GM06990 (cell line): ENCODE results near the gene NYNRIN.

ENCODE experiments used
- DNase-seq: peaks from one replicate; pipeline ENCODE4 v3.0.0-alpha.2; 2011; ENCODE audit not compliant: insufficient read length; ENCODE audit errors: extremely low read depth
- H3K27me3 ChIP-seq: replicated peaks from 2 replicates; pipeline ENCODE4 v1.6.0; 2011; ENCODE audit warnings: low read length; ENCODE audit not compliant: control insufficient read depth, insufficient read depth
- H3K36me3 ChIP-seq: 2 replicates; pipeline ENCODE4 v1.5.1; 2011; ENCODE audit warnings: low read length; ENCODE audit not compliant: control insufficient read depth, insufficient read depth
- H3K4me3 ChIP-seq: replicated peaks from 2 replicates; pipeline ENCODE4 v1.5.1; 2011; ENCODE audit warnings: low read depth, mild to moderate bottlenecking, control low read depth, low read length
- CTCF ChIP-seq: IDR thresholded peaks from 2 replicates; pipeline ENCODE4 v1.5.1; 2011; ENCODE audit warnings: low read length, control low read depth, mild to moderate bottlenecking, inconsistent platforms; ENCODE audit not compliant: insufficient read depth, poor library complexity, severe bottlenecking

Gene NYNRIN

GRCh38 chr14:24422694-24423601 lies 24.1 kb downstream of the NYNRIN start:
- no peaks in the 10 kb centered on the region; the same call in 1 of the 2 replicates for H3K27me3 ChIP-seq
- no peak for DNase-seq
- no peaks in the 10 kb centered on the region for H3K36me3 ChIP-seq
- no peak overlapping the region for H3K4me3 ChIP-seq
- no peak for TF ChIP-seq CTCF

- Histone ChIP-seq H3K36me3 (no peaks in the 10 kb centered on the region), H3K4me3 (no peak overlapping the region), H3K27me3 (no peaks in the 10 kb centered on the region)
- TF ChIP-seq CTCF: no peak
- no peak for DNase-seq
These were observed 26.9 kb downstream of the NYNRIN start for GRCh38 chr14:24425704-24426103.

- no peak overlapping the region for H3K4me3 ChIP-seq
- H3K36me3 ChIP-seq: no peaks in the 10 kb centered on the region
- no peak for DNase-seq
- no peak for TF ChIP-seq CTCF
- H3K27me3 ChIP-seq: no peaks in the 10 kb centered on the region
These were observed 27.5 kb downstream of the NYNRIN start for GRCh38 chr14:24426150-24426911.

- H3K4me3 ChIP-seq: no peak overlapping the region
- no peak for DNase-seq
- no peak for TF ChIP-seq CTCF
- H3K27me3 ChIP-seq: no peaks in the 10 kb centered on the region
- H3K36me3 ChIP-seq: peaks cover 2% of the 10 kb centered on the region
These were observed 28.2 kb downstream of the NYNRIN start for GRCh38 chr14:24426912-24427536.

GRCh38 chr14:24427537-24428508 lies 29.0 kb downstream of the NYNRIN start:
- no peak for DNase-seq
- no peaks in the 10 kb centered on the region for H3K27me3 ChIP-seq
- H3K4me3 ChIP-seq: no peak overlapping the region
- H3K36me3 ChIP-seq: peaks cover 10% of the 10 kb centered on the region
- TF ChIP-seq CTCF: no peak
